Measurements from ENCODE around the gene XPO6. TPM values are rescaled to one million over a fixed set of nuclear protein-coding genes. Genes with fewer than 3 reads are reported as not detected.

Gene XPO6
- total RNA-seq, 4 donors from 2014 or later: 45.7 to 104 (median 78.1) TPM

DNA sequence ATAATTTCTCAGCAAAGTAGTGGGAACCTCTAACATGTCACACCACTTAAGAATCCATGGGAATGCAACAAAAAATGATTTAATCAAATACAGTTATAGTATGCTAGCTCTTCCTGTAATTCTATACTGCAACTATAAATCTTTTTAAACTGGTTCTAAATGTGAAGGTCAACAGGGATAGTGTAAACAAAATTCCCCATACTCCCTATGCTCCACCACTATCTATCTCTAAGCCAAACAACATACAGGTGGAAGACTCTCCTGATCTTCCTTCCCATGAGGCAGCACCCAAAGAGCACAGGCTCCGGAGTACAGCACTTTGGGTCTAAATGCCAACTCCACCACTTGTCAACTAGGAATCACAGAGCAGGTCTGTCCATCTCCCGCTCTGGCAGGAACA, 4.4 kb downstream of the XPO6 start:
- TF ChIP-seq, protein P1, sequence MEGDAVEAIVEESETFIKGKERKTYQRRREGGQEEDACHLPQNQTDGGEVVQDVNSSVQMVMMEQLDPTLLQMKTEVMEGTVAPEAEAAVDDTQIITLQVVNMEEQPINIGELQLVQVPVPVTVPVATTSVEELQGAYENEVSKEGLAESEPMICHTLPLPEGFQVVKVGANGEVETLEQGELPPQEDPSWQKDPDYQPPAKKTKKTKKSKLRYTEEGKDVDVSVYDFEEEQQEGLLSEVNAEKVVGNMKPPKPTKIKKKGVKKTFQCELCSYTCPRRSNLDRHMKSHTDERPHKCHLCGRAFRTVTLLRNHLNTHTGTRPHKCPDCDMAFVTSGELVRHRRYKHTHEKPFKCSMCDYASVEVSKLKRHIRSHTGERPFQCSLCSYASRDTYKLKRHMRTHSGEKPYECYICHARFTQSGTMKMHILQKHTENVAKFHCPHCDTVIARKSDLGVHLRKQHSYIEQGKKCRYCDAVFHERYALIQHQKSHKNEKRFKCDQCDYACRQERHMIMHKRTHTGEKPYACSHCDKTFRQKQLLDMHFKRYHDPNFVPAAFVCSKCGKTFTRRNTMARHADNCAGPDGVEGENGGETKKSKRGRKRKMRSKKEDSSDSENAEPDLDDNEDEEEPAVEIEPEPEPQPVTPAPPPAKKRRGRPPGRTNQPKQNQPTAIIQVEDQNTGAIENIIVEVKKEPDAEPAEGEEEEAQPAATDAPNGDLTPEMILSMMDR (IDR thresholded peaks at IDR 0.05): no peak
- no peak for TF ChIP-seq POLR2A (IDR thresholded peaks at IDR 0.05)
- H3K4me3 ChIP-seq (ENCODE audit: low read depth, poor library complexity, severe bottlenecking): no peak overlapping the region
- no peak for DNase-seq (ENCODE audit: low spot score in 2 of 2)
- intact Hi-C loops (cut with DNase I; ENCODE audit: low total_unique reads): loop anchor here (10.0 kb wide), 1 partner anchor 53 kb away; no protein-coding TSS in a partner anchor
- WGBS, 2 donors: 88 to 89% methylated on average over 2 of the region's 2 CpGs

DNA sequence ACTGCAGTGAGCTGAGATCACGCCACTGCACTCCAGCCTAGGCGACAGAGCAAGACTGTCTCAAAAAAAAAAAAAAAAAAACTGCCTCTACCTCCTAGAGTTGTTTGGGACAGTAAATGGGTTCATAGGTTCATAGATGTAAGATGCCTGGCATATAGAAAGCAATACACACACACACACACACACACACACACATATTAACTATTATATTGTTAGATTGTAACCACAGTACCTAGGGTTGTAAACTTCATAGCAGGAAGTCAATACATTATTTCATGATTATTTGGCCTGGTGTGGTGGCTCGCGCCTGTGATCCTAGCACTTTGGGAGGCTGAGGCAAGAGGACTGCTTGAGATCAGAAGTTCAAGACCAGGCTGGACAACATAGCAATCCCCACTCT, 5.8 kb downstream of the XPO6 start:
- intact Hi-C loops (cut with DNase I; ENCODE audit: low total_unique reads): loop anchor here (10.0 kb wide), 1 partner anchor 51 kb away; no protein-coding TSS in a partner anchor
- DNase-seq (ENCODE audit: low spot score in 2 of 2): no peak
- TF ChIP-seq, protein P1 (IDR thresholded peaks at IDR 0.05): no peak
- no peak for TF ChIP-seq POLR2A (IDR thresholded peaks at IDR 0.05)
- H3K4me3 ChIP-seq (ENCODE audit: low read depth, poor library complexity, severe bottlenecking): no peak overlapping the region
- WGBS, 2 donors: 97% methylated on average over 4 of the region's 4 CpGs

DNA sequence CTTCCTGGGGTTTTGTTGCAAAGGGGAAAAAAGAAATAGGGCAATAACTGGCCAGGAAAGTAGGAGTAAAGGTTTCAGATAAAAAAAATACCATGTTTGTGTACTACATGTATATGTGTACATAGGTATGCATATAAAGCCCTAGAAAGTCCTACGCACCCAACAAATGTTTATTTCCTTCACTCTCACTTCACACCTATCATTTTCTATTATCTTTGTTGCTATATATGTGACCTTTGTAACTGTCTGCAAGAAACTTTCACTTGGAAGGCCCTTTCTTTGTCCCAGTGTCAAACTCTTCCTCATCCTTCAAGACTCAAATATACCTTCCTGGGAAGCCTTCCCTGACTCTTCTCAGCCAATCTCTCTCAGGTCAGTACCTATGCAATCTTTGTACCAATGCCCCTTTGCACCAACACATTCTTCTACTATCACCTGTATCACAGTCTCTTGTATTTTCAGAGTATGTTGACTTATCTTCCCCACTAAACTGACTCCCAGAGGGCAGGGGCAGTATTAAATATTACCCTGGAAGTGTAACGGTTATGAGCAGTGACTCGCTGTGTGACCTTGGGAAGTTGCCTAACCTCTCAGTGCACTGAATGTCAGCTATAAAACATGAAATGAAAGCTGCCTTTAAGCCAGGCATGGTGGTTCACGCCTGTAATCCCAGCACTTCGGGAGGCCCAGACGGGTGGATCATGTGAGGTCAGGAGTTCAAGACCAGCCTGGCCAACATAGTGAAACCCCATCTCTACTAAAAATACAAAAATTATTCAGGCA, 6.5 kb downstream of the XPO6 start:
- WGBS, 2 donors: 92 to 95% methylated on average over 6 of the region's 6 CpGs
- no peak for TF ChIP-seq POLR2A (IDR thresholded peaks at IDR 0.05)
- TF ChIP-seq, protein P1 (IDR thresholded peaks at IDR 0.05): no peak
- intact Hi-C loops (cut with DNase I; ENCODE audit: low total_unique reads): loop anchor here (10.0 kb wide), 1 partner anchor 51 kb away; no protein-coding TSS in a partner anchor

DNA sequence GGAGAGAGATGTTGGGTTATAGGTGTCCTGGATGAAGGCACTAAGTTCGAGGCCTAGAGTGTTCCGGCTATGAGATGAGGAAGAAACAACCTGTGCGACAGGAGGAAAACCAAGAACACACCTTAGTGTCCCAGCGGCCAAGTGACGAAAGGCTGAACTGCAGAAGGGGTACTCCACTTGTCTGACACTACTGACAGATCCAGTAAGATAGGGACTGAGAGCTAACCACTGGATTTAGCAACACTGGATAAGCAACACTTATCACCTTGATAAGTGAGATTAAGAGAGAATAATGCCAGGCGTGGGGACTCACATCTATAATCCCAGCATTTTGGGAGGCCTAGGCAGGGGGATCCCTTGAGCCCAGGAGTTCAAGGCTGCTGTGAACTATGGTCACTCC, 7.1 kb downstream of the XPO6 start:
- H3K4me3 ChIP-seq (ENCODE audit: low read depth, poor library complexity, severe bottlenecking): no peak overlapping the region
- intact Hi-C loops (cut with DNase I; ENCODE audit: low total_unique reads): loop anchor here (10.0 kb wide), 1 partner anchor 50 kb away; no protein-coding TSS in a partner anchor
- TF ChIP-seq, protein P1 (IDR thresholded peaks at IDR 0.05): no peak
- TF ChIP-seq POLR2A (IDR thresholded peaks at IDR 0.05): no peak
- 91% methylated on average over 6 of the region's 6 CpGs for WGBS, 2 donors
- DNase-seq (ENCODE audit: low spot score in 2 of 2): no peak

More for the DNA sequence above, 6.5 kb downstream of the XPO6 start:
- no peak overlapping the region for H3K4me3 ChIP-seq (ENCODE audit: low read depth, poor library complexity, severe bottlenecking)
- DNase-seq (ENCODE audit: low spot score in 2 of 2): no peak

DNA sequence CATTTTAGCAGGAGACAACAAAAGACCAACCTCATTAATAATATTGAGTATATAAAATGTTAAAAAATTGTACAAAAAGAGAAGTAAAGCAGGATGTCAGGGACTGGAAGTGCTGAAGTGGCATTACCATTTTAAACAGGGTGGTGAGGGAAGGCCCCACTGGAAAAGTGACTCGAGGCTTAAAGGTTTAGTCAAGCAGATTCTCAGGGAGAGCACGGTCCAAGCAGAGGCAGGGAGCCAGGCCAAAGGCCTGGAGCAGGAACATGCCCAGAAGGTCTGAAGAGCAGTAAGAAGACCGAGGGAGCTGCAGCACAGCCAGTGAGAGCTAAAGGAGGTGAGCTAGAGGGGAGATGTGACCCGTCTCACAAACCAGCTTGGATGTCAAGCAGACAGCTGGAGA, 7.6 kb downstream of the XPO6 start:
- WGBS, 2 donors: 49 to 63% methylated on average over 4 of the region's 4 CpGs
- TF ChIP-seq, protein P1 (IDR thresholded peaks at IDR 0.05): no peak
- no peak for TF ChIP-seq POLR2A (IDR thresholded peaks at IDR 0.05)
- no peak overlapping the region for H3K4me3 ChIP-seq (ENCODE audit: low read depth, poor library complexity, severe bottlenecking)
- no peak for DNase-seq (ENCODE audit: low spot score in 2 of 2)
- intact Hi-C loops (cut with DNase I; ENCODE audit: low total_unique reads): loop anchor here (10.0 kb wide), 1 partner anchor 49 kb away; no protein-coding TSS in a partner anchor
